Esophagus squamous epithelium (tissue), 5 donors: Measurements from ENCODE around the gene BRD9. TPM values are rescaled to one million over a fixed set of nuclear protein-coding genes. Genes with fewer than 3 reads are reported as not detected.
"Not testable (repeated sequence)": the region's sequence is repeated elsewhere in the genome, so short reads cannot be mapped to it uniquely, and the experiment has no call there.

Experiments used
- DNase-seq: peaks from one replicate; lab custom pipeline; 2025; lab: John Stamatoyannopoulos, UW
- H3K27ac ChIP-seq, 4 donors: fragments of 200-600 bp; sonication (generic); one replicate each; pipeline ENCODE4 v1.5.1; 2016 to 2019; ENCODE audit warnings: mild to moderate bottlenecking in 1 of 4
- H3K27me3 ChIP-seq, 4 donors: fragments of 200-600 bp; sonication (generic); 1 replicate in 3 of 4; 2 replicates in 1 of 4; pipeline versions ENCODE4 v1.5.1 to v1.6.0; 2017 to 2021; ENCODE audit warnings: antibody characterized with exemption in 1 of 4
- H3K36me3 ChIP-seq, 3 donors: fragments of 200-600 bp; sonication (generic); one replicate each; pipeline ENCODE4 v1.5.1; 2016 to 2019
- H3K4me1 ChIP-seq, 3 donors: fragments of 200-600 bp; sonication (generic); one replicate each; pipeline ENCODE4 v1.5.1; 2017 to 2019
- H3K4me3 ChIP-seq, 4 donors: fragments of 200-600 bp; sonication (generic); 1 replicate in 3 of 4; 2 replicates in 1 of 4; pipeline ENCODE4 v1.5.1; 2016 to 2019; ENCODE audit warnings: mild to moderate bottlenecking in 2 of 4, moderate library complexity in 1 of 4
- H3K9me3 ChIP-seq, 3 donors: fragments of 200-600 bp; sonication (generic); one replicate each; pipeline ENCODE4 v1.5.1; 2016 to 2019
- POLR2A ChIP-seq, 4 donors: fragments of 450-650 bp; IDR thresholded peaks; one replicate each; pipeline ENCODE4 v1.6.1; 2017; ENCODE audit warnings: antibody characterized with exemption in 4 of 4, mild to moderate bottlenecking in 4 of 4, moderate library complexity in 3 of 4
- WGBS, 2 donors: methylation state at CpG; one replicate each; pipeline ENCODE4 v1.1.5; 2018; 5-methylcytosine and 5-hydroxymethylcytosine counted together
- intact Hi-C: fragments of 100-400 bp; cut with DNase I; formaldehyde crosslinking; loops from one replicate; pipeline ENCODE4 v1.15.0; 2022
- total RNA-seq, 4 donors: library from RNA; depleted of rRNA; stranded (reverse); fragments of >200 nt; gene quantifications; one replicate each; pipeline ENCODE4 v1.1.0, GENCODE V29; 2016
- TF ChIP-seq, protein P1 (sequence below), 6 experiments: fragments of 450-650 bp in 4 of 6; fragments of 200-600 bp in 2 of 6; sonication (generic) in 2 of 6; IDR thresholded peaks; one replicate each; pipeline ENCODE4 v1.5.1; 2016 to 2019; ENCODE audit warnings: antibody characterized with exemption in 6 of 6, mild to moderate bottlenecking in 4 of 6, moderate library complexity in 4 of 6
- donor health status: DM: yes; HTN: yes; CAD: no.

BRD9 gene
- total RNA-seq, 4 donors from 2014 or later, result 16.1 to 35.7 (median 22.3) TPM

GRCh38 chr5:935510-936084, 43.0 kb upstream of the BRD9 start:
- no peaks in the 10 kb centered on the region for H3K9me3 ChIP-seq
- 71 to 72% methylated on average over 4 to 5 of the region's 5 CpGs for WGBS, 2 donors
- no peak overlapping the region for H3K27ac ChIP-seq
- intact Hi-C loops, result no loop called here
- no peak overlapping the region for H3K4me3 ChIP-seq
- DNase-seq, result no peak
- TF ChIP-seq POLR2A (IDR thresholded peaks at IDR 0.05), result no peak
- TF ChIP-seq, protein P1, sequence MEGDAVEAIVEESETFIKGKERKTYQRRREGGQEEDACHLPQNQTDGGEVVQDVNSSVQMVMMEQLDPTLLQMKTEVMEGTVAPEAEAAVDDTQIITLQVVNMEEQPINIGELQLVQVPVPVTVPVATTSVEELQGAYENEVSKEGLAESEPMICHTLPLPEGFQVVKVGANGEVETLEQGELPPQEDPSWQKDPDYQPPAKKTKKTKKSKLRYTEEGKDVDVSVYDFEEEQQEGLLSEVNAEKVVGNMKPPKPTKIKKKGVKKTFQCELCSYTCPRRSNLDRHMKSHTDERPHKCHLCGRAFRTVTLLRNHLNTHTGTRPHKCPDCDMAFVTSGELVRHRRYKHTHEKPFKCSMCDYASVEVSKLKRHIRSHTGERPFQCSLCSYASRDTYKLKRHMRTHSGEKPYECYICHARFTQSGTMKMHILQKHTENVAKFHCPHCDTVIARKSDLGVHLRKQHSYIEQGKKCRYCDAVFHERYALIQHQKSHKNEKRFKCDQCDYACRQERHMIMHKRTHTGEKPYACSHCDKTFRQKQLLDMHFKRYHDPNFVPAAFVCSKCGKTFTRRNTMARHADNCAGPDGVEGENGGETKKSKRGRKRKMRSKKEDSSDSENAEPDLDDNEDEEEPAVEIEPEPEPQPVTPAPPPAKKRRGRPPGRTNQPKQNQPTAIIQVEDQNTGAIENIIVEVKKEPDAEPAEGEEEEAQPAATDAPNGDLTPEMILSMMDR (IDR thresholded peaks at IDR 0.05), result no peak
- H3K27me3 ChIP-seq, result peaks cover 0 to 72% (median 0%) of the 10 kb centered on the region in 4 donors
- peaks cover 0 to 19% (median 4%) of the 10 kb centered on the region in 3 donors for H3K4me1 ChIP-seq
- no peaks in the 10 kb centered on the region for H3K36me3 ChIP-seq

DNA sequence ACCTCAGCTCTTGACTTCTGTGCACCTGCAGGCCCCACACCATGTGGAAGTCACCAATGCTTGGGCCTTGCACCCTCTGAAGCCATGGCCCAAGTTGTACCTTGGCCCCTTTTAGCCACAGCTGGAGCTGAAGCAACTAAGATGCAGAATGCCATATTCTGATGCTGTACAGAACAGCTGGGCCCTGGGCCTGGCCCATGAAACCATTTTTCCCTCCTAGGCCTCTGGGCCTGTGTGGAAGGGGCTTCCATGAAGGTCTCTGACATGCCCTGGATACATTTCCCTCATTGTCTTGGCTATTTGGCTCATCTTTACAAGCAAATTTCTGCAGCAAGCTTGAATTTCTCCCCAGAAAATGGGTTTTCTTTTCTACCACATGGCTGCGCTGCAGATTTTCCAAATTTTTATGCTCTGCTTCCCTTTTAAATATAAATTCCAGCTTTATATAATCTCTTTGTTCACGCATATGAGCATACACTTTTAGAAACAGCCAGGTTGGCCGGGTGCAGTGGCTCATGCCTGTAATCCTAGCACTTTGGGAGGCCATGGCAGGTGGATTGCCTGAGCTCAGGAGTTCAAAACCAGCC, 41.9 kb upstream of the BRD9 start:
- intact Hi-C loops, H3K9me3 ChIP-seq, H3K4me3 ChIP-seq, H3K27ac ChIP-seq, DNase-seq, H3K36me3 ChIP-seq: not testable (repeated sequence)
- TF ChIP-seq, protein P1 (IDR thresholded peaks at IDR 0.05), result peak in 1 of 6 experiments; percentile 17
- Histone ChIP-seq H3K27me3 (peaks cover 0 to 67% (median 0%) of the 10 kb centered on the region in 4 donors), H3K4me1 (peaks cover 0 to 23% (median 4%) of the 10 kb centered on the region in 3 donors)
- WGBS, 2 donors, result 72% methylated on average over 3 of the region's 3 CpGs; no CpG with 5 or more reads in 1 of the 2 donors

GRCh38 chr5:933951-934350, 41.4 kb upstream of the BRD9 start:
- DNase-seq, H3K9me3 ChIP-seq, intact Hi-C loops, H3K36me3 ChIP-seq, H3K4me3 ChIP-seq: not testable (repeated sequence)
- Histone ChIP-seq H3K4me1 (peaks cover 0 to 23% (median 4%) of the 10 kb centered on the region in 3 donors), H3K27me3 (peaks cover 0 to 69% (median 0%) of the 10 kb centered on the region in 4 donors), H3K27ac (peak overlapping the region in 1 of 4 donors; percentile 73)

- Histone ChIP-seq H3K27ac (peak overlapping the region in 3 of 4 donors; percentile 37 to 76 (median 73)), H3K27me3 (peaks cover 0 to 70% (median 0%) of the 10 kb centered on the region in 4 donors), H3K9me3 (no peaks in the 10 kb centered on the region), H3K4me3 (no peak overlapping the region), H3K4me1 (peaks cover 0 to 23% (median 4%) of the 10 kb centered on the region in 3 donors), H3K36me3 (no peaks in the 10 kb centered on the region)
- no peak for DNase-seq
- TF ChIP-seq, protein P1 (IDR thresholded peaks at IDR 0.05), result no peak
- no peak for TF ChIP-seq POLR2A (IDR thresholded peaks at IDR 0.05)
- intact Hi-C loops, result no loop called here
- WGBS, 2 donors, result 86 to 88% methylated on average over 3 of the region's 3 CpGs
Observed at GRCh38 chr5:933251-933861, 40.8 kb upstream of the BRD9 start.

GRCh38 chr5:932628-933250, 40.1 kb upstream of the BRD9 start:
- Histone ChIP-seq H3K27ac (peak overlapping the region in 3 of 4 donors; percentile 45 to 81 (median 73)), H3K4me3 (no peak overlapping the region), H3K27me3 (peaks cover 0 to 70% (median 0%) of the 10 kb centered on the region in 4 donors), H3K9me3 (no peaks in the 10 kb centered on the region), H3K4me1 (peaks cover 0 to 23% (median 4%) of the 10 kb centered on the region in 3 donors), H3K36me3 (no peaks in the 10 kb centered on the region)
- no peak for DNase-seq
- intact Hi-C loops, result no loop called here
- WGBS, 2 donors, result 49% methylated on average over 4 of the region's 4 CpGs; no CpG with 5 or more reads in 1 of the 2 donors
- TF ChIP-seq POLR2A (IDR thresholded peaks at IDR 0.05), result no peak
